ENCODE results near the gene PTPRH. TPM values are rescaled to one million over a fixed set of nuclear protein-coding genes. Genes with fewer than 3 reads are reported as not detected.

Gene PTPRH
- total and polyA plus RNA-seq, 7 experiments from 2014 or later, result 0.56 TPM; not detected in 6

DNA sequence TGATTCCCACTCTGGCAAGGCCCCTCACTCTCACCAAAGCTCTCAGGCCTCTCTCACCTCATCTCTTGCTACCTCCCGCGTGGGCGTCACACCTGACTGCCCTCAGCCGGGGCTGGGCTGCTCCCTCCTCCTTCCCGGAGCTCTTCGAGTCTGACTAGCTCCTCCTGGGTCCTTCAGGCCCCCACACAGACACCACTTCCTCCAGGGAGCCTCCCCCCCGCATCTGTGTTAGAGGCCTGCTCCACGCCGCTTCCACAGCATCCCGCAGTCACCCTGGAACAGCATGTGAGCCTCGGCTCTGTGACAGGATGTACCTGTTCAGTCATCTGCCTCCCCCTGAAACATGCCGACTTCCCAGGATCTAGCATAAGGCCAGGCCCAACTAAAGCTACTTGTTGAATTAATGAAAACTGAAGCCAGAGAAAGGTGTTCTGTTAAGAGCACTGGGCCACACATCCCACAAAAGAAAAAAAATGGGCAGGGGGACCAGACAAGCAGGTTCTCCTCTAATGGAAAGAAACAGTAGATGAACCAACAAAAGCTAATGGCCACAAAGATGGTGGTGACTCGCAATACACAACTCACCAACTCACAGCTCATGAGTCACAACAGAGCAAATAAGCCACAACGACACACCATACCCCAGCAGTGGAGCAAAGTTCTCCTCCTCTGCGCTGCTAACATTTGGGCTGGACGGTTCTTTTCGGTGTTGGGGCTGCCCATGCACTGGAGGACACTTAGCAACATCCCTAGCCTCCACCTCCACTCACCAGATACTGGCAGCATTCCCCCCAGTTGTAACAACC is 46.5 kb upstream of the PTPRH start:
- ChIA-PET POLR2A (interaction anchor here (0.6 to 12.3 kb wide), 15 partner anchors 8 to 399 kb away, joined by 3 to 156 read pairs (median 4); partner anchors contain the start of genes BRSK1, HSPBP1, KMT5C and RPL28), CTCF (interaction anchor here (0.5 to 2.8 kb wide), 5 partner anchors 27 to 71 kb away, joined by 3 to 9 read pairs (median 3); no protein-coding TSS in a partner anchor)
- ATAC-seq (no peak), DNase-seq (peak in 5 of 9 donors; percentile 25 to 52 (median 34))
- Histone ChIP-seq H3K27me3 (ENCODE audit: control insufficient read depth in 2 of 2, insufficient read depth in 2 of 2, low read length in 2 of 2) (no peaks in the 10 kb centered on the region), H3K4me3 (ENCODE audit: low read length) (peak overlapping the region; percentile 77), H3K9me3 (ENCODE audit: control insufficient read depth in 2 of 3, low read length in 3 of 3) (no peaks in the 10 kb centered on the region), H3K27ac (ENCODE audit: low read depth, low read length) (peak overlapping the region; percentile 94), H3K4me1 (ENCODE audit: control insufficient read depth in 2 of 2, insufficient read depth in 2 of 2, low read length in 2 of 2) (peaks cover 58 to 73% of the 10 kb centered on the region in 2 donors), H3K36me3 (ENCODE audit: control insufficient read depth in 2 of 3, insufficient read depth in 3 of 3, low read length in 3 of 3) (peaks cover 0 to 9% (median 0%) of the 10 kb centered on the region in 3 experiments)
- peak overlapping the region; percentile 95 to 99 (median 97) for H3K27ac Mint-ChIP-seq
- H3K36me3 Mint-ChIP-seq, result peaks cover 0 to 50% (median 3%) of the 10 kb centered on the region in 5 donors
- peak overlapping the region; percentile 89 to 99 (median 98) for H3K4me3 Mint-ChIP-seq
- H3K27me3 Mint-ChIP-seq, result no peaks in the 10 kb centered on the region
- peaks cover 60 to 76% (median 71%) of the 10 kb centered on the region in 7 donors for H3K4me1 Mint-ChIP-seq
- intact Hi-C loops (cut with micrococcal nuclease), result loop anchor here (2.0 to 10.0 kb wide), 7 partner anchors 35 to 889 kb away; partner anchors contain the start of genes COX6B2 (in 1 of the 2), PPP1R12C (in 1 of the 2) and ZNF444 (in 1 of the 2)
- H3K9me3 Mint-ChIP-seq, result no peaks in the 10 kb centered on the region

DNA sequence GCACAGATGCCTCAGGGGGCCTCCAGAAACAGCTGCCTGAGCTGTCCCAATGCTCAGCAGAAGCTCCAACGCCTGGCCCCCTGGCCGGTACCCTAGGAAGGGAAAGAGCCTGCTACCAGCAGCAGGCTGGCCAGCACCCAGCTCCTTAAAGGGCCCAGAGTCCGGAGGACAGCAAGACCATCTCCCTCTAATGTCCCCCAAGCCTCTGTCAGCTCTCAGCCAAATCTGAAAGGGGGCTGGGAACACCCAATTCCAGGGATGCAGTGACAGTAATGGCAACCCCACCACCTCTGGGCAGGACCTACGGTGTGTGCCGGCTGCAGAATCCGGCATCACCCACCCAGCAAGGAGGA is 45.3 kb upstream of the PTPRH start:
- CTCF ChIA-PET, result interaction anchor here (1.0 to 2.8 kb wide), 4 partner anchors 26 to 249 kb away, joined by 3 to 9 read pairs (median 5); partner anchors contain the start of gene HSPBP1
- Histone ChIP-seq H3K27me3 (ENCODE audit: control insufficient read depth in 2 of 2, insufficient read depth in 2 of 2, low read length in 2 of 2) (no peaks in the 10 kb centered on the region), H3K4me1 (ENCODE audit: control insufficient read depth in 2 of 2, insufficient read depth in 2 of 2, low read length in 2 of 2) (peaks cover 66 to 73% of the 10 kb centered on the region in 2 donors), H3K27ac (ENCODE audit: low read depth, low read length) (peak overlapping the region; percentile 94), H3K9me3 (ENCODE audit: control insufficient read depth in 2 of 3, low read length in 3 of 3) (no peaks in the 10 kb centered on the region), H3K36me3 (ENCODE audit: control insufficient read depth in 2 of 3, insufficient read depth in 3 of 3, low read length in 3 of 3) (peaks cover 0 to 18% (median 0%) of the 10 kb centered on the region in 3 experiments), H3K4me3 (ENCODE audit: low read length) (peak overlapping the region; percentile 77)
- Mint-ChIP-seq H3K27ac (peak overlapping the region; percentile 95 to 99 (median 97)), H3K4me3 (peak overlapping the region; percentile 89 to 99 (median 98)), H3K27me3 (no peaks in the 10 kb centered on the region), H3K36me3 (peaks cover 0 to 48% (median 4%) of the 10 kb centered on the region in 5 donors), H3K4me1 (peaks cover 59 to 81% (median 70%) of the 10 kb centered on the region in 7 donors), H3K9me3 (no peaks in the 10 kb centered on the region)
- POLR2A ChIA-PET, result interaction anchor here (0.6 to 12.3 kb wide), 17 partner anchors 9 to 352 kb away, joined by 3 to 156 read pairs (median 5); partner anchors contain the start of genes BRSK1, FIZ1, HSPBP1 and ISOC2
- DNase-seq, result no peak
- ATAC-seq, result no peak
- intact Hi-C loops (cut with micrococcal nuclease), result loop anchor here (1.0 to 10.0 kb wide), 8 partner anchors 26 to 890 kb away; partner anchors contain the start of genes HSPBP1 (in 2 of the 2), ISOC2 (in 1 of the 2), KMT5C (in 1 of the 2) and RPL28 (in 1 of the 2)

DNA sequence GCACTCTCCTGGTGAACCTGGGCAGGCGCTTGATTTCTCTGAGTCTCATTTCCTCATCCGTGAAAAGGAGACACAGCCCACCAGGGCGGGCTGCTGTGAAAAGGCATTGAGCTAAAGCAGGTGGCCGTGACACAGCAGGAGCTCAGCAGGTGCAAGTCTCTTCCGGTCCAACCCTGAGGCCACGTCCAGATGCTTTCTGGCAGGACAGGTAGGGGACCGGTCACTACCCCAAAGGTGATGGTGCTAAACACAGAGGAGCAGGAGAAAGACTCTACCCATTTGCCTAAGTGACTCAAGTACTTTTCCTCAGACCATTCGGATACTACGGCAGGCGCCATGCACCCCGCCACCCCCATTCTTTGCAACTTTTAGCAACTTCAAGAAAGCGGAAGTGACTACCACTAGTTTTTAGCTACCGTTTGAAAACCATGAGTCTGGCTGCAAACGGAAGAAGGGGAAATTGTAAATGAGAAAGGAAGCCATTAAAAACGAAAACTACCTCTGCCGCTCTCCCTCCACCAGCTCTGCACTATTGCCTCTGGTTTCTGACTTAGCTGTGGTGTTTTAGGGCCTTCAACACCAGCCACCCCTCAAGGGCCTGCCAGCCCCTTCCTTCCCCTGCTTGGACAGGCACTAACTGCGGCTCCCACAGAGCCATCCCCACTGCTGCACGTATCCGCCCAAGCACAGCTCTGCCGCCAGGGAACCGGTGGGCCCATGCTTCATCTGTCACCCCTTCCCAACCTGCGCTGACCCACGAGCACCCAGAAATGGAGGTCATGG is 44.7 kb upstream of the PTPRH start:
- CTCF ChIA-PET, result interaction anchor here (0.7 to 2.8 kb wide), 5 partner anchors 26 to 1027 kb away, joined by 3 to 9 read pairs (median 5); partner anchors contain the start of gene HSPBP1
- DNase-seq (peak in 8 of 9 donors; percentile 52 to 85 (median 81)), ATAC-seq (peak; percentile 50)
- Histone ChIP-seq H3K36me3 (ENCODE audit: control insufficient read depth in 2 of 3, insufficient read depth in 3 of 3, low read length in 3 of 3) (peaks cover 0 to 21% (median 0%) of the 10 kb centered on the region in 3 experiments), H3K27ac (ENCODE audit: low read depth, low read length) (peak overlapping the region; percentile 94), H3K4me1 (ENCODE audit: control insufficient read depth in 2 of 2, insufficient read depth in 2 of 2, low read length in 2 of 2) (peaks cover 67 to 71% of the 10 kb centered on the region in 2 donors), H3K4me3 (ENCODE audit: low read length) (peak overlapping the region; percentile 77), H3K9me3 (ENCODE audit: control insufficient read depth in 2 of 3, low read length in 3 of 3) (no peaks in the 10 kb centered on the region), H3K27me3 (ENCODE audit: control insufficient read depth in 2 of 2, insufficient read depth in 2 of 2, low read length in 2 of 2) (no peaks in the 10 kb centered on the region)
- intact Hi-C loops (cut with micrococcal nuclease), result loop anchor here (1.0 to 10.0 kb wide), 8 partner anchors 26 to 891 kb away; partner anchors contain the start of genes HSPBP1 (in 2 of the 2), ISOC2 (in 1 of the 2), KMT5C (in 1 of the 2) and RPL28 (in 1 of the 2)
- peaks cover 59 to 80% (median 67%) of the 10 kb centered on the region in 7 donors for H3K4me1 Mint-ChIP-seq
- peak overlapping the region; percentile 95 to 99 (median 97) for H3K27ac Mint-ChIP-seq
- peak overlapping the region; percentile 89 to 99 (median 98) for H3K4me3 Mint-ChIP-seq
- no peaks in the 10 kb centered on the region for H3K9me3 Mint-ChIP-seq
- H3K27me3 Mint-ChIP-seq, result no peaks in the 10 kb centered on the region
- POLR2A ChIA-PET, result interaction anchor here (0.5 to 12.3 kb wide), 19 partner anchors 8 to 345 kb away, joined by 3 to 156 read pairs (median 5); partner anchors contain the start of genes BRSK1, FIZ1, HSPBP1 and ISOC2
- peaks cover 0 to 48% (median 4%) of the 10 kb centered on the region in 5 donors for H3K36me3 Mint-ChIP-seq

DNA sequence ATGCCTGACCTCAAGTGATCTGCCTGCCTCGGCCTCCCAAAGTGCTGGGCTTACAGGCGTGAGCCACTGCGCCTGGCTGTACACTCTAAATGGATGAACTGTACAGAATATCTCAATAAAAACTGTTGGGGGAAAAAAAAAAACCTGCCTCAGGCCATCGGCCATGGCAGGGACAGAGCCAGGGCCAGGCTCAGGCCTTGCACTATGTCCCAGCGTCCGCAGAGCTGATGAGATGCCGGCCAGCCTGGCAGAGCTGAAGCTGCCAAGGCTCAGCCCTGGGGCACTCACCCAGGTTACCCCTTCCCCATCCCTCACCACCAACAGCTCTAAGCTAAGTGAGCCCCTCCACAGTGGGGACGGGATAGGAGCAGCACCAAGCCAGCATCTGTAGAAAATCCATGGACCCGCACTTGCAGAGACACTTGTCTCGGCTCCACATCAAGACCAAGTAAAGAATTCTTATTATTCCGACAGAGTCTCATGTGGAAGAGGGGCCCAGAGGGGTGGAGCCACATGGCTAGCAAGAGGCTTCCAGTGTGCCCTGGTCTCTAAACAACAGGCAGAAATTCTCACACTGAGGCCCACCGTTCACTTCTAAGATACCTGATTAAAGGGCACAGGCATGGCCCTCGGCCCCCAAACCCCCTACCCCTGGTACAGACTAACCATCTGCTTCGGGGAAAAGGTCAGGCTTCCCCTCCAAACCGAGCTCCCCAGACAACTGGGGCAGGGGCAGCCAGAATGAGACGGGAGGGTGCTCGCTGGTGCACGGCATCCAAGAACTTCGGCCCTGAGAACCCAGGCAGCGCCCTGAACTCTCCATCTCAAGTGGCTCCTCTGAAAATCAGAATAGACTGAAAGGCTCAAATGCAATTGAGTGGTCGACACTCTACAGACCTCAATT is 43.7 kb upstream of the PTPRH start:
- H3K4me1 ChIP-seq (ENCODE audit: control insufficient read depth in 2 of 2, insufficient read depth in 2 of 2, low read length in 2 of 2), result peaks cover 77% of the 10 kb centered on the region in 2 donors
- Mint-ChIP-seq H3K4me3 (peak overlapping the region; percentile 89 to 99 (median 98)), H3K36me3 (peaks cover 0 to 47% (median 7%) of the 10 kb centered on the region in 5 donors), H3K4me1 (peaks cover 67 to 90% (median 76%) of the 10 kb centered on the region in 7 donors), H3K9me3 (no peaks in the 10 kb centered on the region), H3K27me3 (no peaks in the 10 kb centered on the region), H3K27ac (peak overlapping the region; percentile 95 to 99 (median 97))
- CTCF ChIA-PET, result interaction anchor here (0.7 to 2.8 kb wide), 3 partner anchors 27 to 1026 kb away, joined by 3 to 9 read pairs (median 5); partner anchors contain the start of gene HSPBP1
- DNase-seq (no peak), ATAC-seq (no peak)
- H3K27me3 ChIP-seq (ENCODE audit: control insufficient read depth in 2 of 2, insufficient read depth in 2 of 2, low read length in 2 of 2), result no peaks in the 10 kb centered on the region
- intact Hi-C loops (cut with micrococcal nuclease), result loop anchor here in 1 of 2 donors (10.0 kb wide), 2 partner anchors 168 to 892 kb away; partner anchors contain the start of gene ZNF444
- no peaks in the 10 kb centered on the region for H3K9me3 ChIP-seq (ENCODE audit: control insufficient read depth in 2 of 3, low read length in 3 of 3)
- H3K36me3 ChIP-seq (ENCODE audit: control insufficient read depth in 2 of 3, insufficient read depth in 3 of 3, low read length in 3 of 3), result peaks cover 0 to 26% (median 0%) of the 10 kb centered on the region in 3 experiments
- POLR2A ChIA-PET, result interaction anchor here (1.0 to 12.3 kb wide), 7 partner anchors 7 to 155 kb away, joined by 3 to 156 read pairs (median 20); partner anchors contain the start of genes BRSK1, HSPBP1, KMT5C and TMEM238
- H3K27ac ChIP-seq (ENCODE audit: low read depth, low read length), result peak overlapping the region; percentile 94
- H3K4me3 ChIP-seq (ENCODE audit: low read length), result peak overlapping the region; percentile 77

DNA sequence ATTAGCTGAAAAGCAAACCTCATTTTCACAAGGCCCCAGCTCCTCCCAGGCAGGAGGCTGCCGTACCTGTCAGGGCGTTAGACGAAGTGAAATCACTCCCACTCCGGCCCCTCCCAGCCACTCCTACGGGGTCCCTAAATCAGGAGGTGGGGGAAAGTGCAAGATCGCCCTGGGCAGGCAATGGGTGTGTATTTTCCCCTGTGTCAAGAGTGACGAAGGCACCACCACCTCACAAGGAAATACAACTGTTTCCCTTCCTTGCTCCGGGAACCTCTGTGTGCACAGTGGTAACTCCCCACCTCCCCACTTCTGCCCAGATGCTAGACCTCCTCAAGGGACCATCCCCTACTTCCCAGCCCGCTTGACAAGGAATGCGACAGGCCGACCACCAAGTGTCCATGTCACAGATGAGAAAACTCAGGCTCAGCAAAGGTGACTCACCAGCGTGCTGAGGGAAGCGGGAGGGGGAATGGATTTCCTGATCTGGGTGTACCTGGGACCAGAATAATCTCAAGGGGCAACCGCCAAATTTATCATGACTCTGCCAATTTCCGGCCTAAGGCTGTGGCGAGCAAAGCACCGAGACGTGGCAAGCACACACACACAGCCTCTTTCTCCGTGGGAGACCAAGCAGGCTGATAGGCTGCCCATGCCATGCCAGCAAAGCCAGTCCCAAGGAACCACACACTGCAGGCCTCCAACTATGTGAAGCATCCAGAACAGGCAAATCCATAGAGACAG is 42.2 kb upstream of the PTPRH start:
- POLR2A ChIA-PET, result interaction anchor here (0.6 to 12.3 kb wide), 3 partner anchors 8 to 132 kb away, joined by 3 to 156 read pairs (median 4); partner anchors contain the start of genes BRSK1, HSPBP1 and PPP6R1
- Mint-ChIP-seq H3K4me3 (peak overlapping the region; percentile 75 to 99 (median 84)), H3K27me3 (no peaks in the 10 kb centered on the region), H3K27ac (peak overlapping the region; percentile 89 to 98 (median 97)), H3K9me3 (no peaks in the 10 kb centered on the region), H3K36me3 (peaks cover 0 to 35% (median 7%) of the 10 kb centered on the region in 5 donors), H3K4me1 (peaks cover 56 to 81% (median 66%) of the 10 kb centered on the region in 7 donors)
- DNase-seq (peak in 1 of 9 donors; percentile 37), ATAC-seq (no peak)
- Histone ChIP-seq H3K36me3 (ENCODE audit: control insufficient read depth in 2 of 3, insufficient read depth in 3 of 3, low read length in 3 of 3) (peaks cover 1 to 36% (median 3%) of the 10 kb centered on the region in 3 experiments), H3K4me3 (ENCODE audit: low read length) (peak overlapping the region; percentile 25), H3K27me3 (ENCODE audit: control insufficient read depth in 2 of 2, insufficient read depth in 2 of 2, low read length in 2 of 2) (no peaks in the 10 kb centered on the region), H3K9me3 (ENCODE audit: control insufficient read depth in 2 of 3, low read length in 3 of 3) (no peaks in the 10 kb centered on the region), H3K4me1 (ENCODE audit: control insufficient read depth in 2 of 2, insufficient read depth in 2 of 2, low read length in 2 of 2) (peaks cover 68 to 80% of the 10 kb centered on the region in 2 donors), H3K27ac (ENCODE audit: low read depth, low read length) (peak overlapping the region; percentile 66)
- intact Hi-C loops (cut with micrococcal nuclease), result loop anchor here in 1 of 2 donors (10.0 kb wide), 2 partner anchors 167 to 893 kb away; partner anchors contain the start of gene ZNF444
- CTCF ChIA-PET, result no interaction called here

Measured in naive thymus-derived CD4-positive, alpha-beta T cell (primary cell).